Measurements from ENCODE around the gene PLA2G1B.
"Not testable (repeated sequence)": the region's sequence is repeated elsewhere in the genome, so short reads cannot be mapped to it uniquely, and the experiment has no call there.

The PLA2G1B gene

DNA sequence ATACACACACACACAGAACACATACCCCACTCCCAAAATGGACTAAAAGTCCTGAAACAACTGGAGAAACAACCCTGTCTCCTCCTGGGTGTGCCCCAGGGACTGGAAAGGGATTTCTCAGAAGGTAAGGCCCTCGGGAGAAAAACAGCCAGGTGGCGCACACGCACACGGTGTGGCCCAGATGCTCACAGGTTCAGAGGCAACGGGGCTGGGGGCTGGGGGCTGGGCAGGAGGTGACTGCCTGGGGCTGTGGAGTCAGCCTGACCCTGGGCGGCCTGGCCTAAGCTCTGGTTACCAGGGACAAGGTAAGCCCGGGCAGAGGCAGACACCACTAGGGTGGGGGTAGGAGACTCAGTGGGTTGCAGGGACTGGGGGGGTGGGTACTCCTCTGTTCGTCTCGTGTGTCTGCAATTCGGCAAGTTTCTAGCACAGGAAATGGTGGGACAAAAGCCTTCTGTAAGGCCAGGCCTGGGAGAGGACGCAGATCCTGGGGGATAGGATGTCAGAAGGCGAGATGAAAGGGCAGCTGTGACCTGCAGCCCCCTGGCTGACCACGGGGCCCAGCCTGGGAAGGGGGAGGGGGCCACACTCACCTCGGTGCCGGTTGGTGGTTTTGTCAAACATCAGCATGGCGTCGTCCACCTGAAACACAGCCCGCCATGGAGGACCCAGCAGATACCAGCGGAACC is 31.0 kb upstream of the PLA2G1B start:
- no peak for DNase-seq

DNA sequence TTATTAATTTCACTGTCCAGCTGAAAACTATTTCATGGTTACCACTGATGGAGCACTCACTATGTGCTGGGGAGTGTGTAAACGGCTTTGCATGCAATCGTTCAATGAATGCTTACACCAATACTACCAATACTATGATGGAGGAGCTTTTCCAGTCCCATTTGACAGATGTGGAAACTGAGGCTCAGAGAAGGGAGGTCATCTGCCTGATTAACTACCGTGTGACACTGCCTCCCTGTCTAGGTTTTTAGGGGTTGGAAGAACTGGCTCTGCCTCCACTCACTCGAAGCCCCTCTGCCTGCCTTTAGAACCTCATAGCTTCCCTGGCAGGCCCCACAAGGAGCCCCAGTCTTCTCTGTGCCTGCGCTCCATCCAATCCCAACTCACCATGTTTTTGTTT is 29.5 kb upstream of the PLA2G1B start:
- no peak for DNase-seq

- peak; percentile 79 for DNase-seq
These were observed 29.0 kb upstream of the PLA2G1B start for GRCh38 chr12:120356567-120357030.

- DNase-seq: no peak
These were observed 26.2 kb upstream of the PLA2G1B start for GRCh38 chr12:120353556-120354317.

DNA sequence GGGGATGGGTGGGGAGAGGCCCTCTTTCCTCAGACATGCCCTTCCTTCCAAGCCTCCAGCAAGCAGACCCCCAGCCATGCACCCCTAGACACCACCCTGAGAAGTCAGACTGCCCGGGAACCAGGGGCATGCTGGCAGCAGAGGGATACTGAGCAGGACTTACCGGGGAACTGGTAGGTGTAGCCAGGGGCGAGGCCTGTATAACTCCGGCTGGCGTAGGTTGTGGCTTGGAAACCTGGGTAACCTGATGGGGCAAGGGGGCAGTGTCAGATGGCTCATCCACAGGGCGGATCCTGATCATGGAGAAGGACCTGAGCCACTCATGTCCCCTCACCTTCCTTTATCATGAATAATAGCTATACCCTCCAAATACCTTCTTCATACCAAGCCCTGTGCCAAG is 25.6 kb upstream of the PLA2G1B start:
- DNase-seq: no peak

- no peak for DNase-seq
These were observed 24.5 kb upstream of the PLA2G1B start for GRCh38 chr12:120352117-120352516.

- no peak for DNase-seq
These were observed 23.2 kb upstream of the PLA2G1B start for GRCh38 chr12:120350576-120351350.

GRCh38 chr12:120347766-120348165 is 20.2 kb upstream of the PLA2G1B start:
- no peak for DNase-seq

GRCh38 chr12:120346681-120347080 is 19.1 kb upstream of the PLA2G1B start:
- DNase-seq: no peak

- no peak for DNase-seq
These were observed 18.5 kb upstream of the PLA2G1B start for GRCh38 chr12:120346031-120346430.

- DNase-seq: no peak
These were observed 16.1 kb upstream of the PLA2G1B start for GRCh38 chr12:120343692-120344091.

- no peak for DNase-seq
These were observed 15.5 kb upstream of the PLA2G1B start for GRCh38 chr12:120343039-120343537.

DNA sequence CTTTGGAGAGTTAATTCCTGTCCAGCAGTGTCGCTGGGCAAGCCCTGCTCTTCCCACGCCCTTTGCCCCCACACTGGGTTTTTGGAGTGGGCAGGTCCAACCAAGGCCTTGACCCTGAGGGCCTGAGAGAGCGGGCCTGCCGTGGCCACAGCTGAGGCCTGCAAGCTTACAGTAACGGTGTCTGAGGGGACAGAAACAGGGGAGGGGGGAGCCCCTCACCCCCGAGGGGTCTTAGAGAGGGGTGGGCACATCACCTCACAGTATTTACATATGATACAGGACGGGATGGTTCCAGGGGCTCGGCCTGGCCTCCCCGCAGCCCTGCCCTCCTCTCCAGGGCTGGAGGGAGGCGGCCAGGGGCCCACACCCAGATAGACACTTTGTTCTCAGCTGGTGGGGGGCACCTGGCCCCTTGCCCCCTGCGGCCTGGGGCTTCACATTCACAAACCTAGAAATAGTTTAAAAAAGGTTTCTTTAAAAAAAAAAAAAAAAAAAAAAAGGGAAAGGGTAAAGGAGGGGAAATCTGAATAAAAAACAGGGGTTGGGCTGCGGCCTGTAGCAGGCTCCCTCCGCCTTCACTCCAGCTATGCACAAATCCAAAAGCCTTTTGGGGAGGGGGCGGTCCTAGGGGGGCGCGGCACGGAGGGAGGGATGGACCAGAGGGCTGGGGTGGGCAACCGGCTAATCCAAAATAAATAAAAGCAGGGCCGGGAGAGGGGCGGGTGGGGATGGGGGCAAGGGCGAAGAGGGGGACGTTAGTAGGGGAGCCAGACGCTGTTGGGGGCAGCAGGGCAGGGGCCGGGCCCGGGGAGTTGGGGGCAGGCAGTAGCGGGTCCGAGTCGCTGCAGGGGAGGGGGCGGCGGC is 14.8 kb upstream of the PLA2G1B start:
- DNase-seq: no peak

DNA sequence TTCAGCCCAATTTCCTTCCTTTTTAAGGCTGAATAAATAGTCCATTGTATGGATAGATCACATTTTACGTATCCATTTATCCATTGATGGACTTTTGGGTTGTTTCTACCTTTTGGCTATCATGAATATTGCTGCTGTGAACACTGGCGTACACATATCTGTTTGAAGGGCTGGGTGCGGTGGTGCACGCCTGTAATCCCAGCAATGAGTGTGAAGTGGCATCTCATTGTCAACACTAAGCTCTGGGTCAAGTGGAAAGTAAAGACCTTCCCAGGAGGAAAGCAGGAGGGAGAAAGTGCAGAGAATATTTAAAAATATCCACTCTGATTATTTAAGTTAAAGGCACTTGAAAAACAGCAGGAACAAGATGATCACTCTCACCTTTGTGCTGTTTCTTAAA is 11.7 kb upstream of the PLA2G1B start:
- DNase-seq: no peak

DNA sequence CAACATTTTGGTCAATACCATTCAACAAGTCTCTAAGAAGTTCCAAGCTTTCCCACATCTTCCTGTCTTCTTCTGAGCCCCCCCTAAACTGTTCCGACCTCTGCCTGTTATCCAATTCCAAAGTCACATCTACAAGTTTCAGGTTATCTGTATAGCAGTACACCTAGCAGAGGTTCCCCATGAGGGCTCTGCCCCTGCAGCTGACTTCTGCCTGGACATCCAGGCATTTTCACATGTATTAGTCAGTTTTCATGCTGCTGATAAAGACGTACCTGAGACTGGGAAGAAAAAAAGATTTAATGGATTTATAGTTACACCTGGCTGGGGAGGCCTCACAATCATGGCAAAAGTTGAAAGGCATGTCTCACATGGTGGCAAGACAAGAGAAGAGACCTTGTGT is 10.2 kb upstream of the PLA2G1B start:
- no peak for DNase-seq

DNA sequence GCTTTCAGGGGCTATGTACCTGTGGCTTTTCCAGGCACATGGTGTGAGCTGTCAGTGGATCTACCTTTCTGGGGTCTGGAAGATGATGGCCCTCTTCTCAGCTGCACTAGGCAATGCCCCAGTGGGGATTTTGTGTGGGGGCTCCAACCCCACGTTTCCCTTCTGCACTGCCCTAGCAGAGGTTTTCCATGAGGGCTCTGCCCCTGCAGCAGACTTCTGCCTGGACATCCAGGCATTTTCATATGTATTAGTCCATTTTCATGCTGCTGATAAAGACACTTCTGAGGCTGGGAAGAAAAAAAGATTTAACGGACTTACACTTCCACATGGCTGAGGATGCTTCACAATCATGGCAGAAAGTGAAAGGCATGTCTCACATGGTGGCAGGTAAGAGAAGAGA is 8.8 kb upstream of the PLA2G1B start:
- not testable (repeated sequence) for DNase-seq

DNA sequence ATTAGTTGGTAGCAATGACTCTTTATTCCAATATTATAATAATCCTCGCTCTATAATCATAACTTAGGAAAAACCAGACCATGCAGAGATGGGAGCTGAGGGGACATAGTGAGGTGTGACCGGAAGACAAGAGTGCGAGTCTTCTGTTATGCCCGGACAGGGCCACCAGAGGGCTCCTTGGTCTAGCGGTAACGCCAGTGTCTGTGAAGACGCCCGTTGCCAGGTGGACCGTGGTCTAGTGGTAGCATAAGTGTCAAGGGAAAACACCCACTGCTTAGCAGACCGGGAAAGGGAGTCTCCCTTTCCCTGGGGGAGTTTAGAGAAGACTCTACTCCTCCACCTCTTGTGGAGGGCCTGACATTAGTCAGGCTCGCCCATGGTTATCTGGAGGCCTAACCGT is 7.9 kb upstream of the PLA2G1B start:
- peak; percentile 28 for DNase-seq

GRCh38 chr12:120332523-120332922 is 4.9 kb upstream of the PLA2G1B start:
- DNase-seq: no peak

GRCh38 chr12:120332041-120332440 is 4.5 kb upstream of the PLA2G1B start:
- DNase-seq: no peak

DNA sequence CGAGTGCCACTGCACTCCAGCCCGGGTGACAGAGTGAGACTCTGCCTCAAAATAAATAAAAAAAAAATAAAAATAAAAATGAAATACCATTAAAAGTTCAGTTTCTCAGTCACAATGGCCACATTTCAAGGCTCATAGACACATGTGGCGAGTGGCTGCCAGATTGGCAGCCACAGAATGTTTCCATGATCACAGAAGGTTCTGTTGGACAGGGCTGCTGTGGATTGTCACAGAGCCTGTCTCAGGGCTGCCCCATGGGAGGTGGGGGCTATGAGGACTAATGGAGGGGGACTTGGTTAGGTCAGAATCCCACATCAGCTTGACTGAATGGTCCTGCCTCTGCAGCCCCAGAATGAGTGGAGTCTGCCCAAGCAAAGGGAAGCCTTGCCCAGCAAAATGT is 3.8 kb upstream of the PLA2G1B start:
- no peak for DNase-seq

DNA sequence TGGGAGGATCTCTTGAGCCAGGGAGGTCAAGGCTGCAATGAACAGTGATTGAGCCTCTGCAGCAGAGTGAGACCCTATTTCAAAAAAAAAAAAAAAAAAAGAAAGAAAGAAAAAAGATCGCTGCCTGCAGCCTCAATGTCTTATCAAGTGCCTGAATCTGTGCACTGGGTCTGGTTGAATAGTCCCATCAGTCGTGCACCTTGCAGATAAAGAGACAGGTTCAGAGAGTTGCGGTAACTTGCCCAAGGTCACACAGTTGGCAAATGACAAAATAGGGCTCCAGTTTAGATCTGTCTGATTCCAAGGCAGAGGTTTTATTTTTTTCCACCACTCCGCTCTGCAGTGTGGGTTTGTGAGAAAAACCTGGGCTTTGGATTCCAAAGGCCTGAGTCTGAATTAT is 649 bp upstream of the PLA2G1B start:
- DNase-seq: no peak

- DNase-seq: no peak
These were observed 2.6 kb downstream of the PLA2G1B start for GRCh38 chr12:120324841-120325417.

All from CD4-positive, alpha-beta T cell treated with Interleukin-17A for 4 hours (primary cell).